Right lobe of liver (tissue), 4 donors: ENCODE measurements around the gene TENT5C.

ENCODE experiments used
- POLR2A ChIP-seq: fragments of 450-650 bp; IDR thresholded peaks from one replicate; pipeline ENCODE4 v1.6.1; 2017; ENCODE audit warnings: antibody characterized with exemption, mild to moderate bottlenecking
- TF ChIP-seq, protein P1 (sequence below), 4 donors: fragments of 200-600 bp in 3 of 4; fragments of 450-650 bp in 1 of 4; IDR thresholded peaks; one replicate each; pipeline versions ENCODE4 v1.5.1 to v1.8.0; 2016 to 2022; ENCODE audit warnings: antibody characterized with exemption in 4 of 4, mild to moderate bottlenecking in 2 of 4
- donor health status: DM: no; HTN: no; CAD: no.
- donor health status: DM: no; HTN: no; CAD: no.
- donor health status: DM: no; HTN: yes; CAD: no.

DNA sequence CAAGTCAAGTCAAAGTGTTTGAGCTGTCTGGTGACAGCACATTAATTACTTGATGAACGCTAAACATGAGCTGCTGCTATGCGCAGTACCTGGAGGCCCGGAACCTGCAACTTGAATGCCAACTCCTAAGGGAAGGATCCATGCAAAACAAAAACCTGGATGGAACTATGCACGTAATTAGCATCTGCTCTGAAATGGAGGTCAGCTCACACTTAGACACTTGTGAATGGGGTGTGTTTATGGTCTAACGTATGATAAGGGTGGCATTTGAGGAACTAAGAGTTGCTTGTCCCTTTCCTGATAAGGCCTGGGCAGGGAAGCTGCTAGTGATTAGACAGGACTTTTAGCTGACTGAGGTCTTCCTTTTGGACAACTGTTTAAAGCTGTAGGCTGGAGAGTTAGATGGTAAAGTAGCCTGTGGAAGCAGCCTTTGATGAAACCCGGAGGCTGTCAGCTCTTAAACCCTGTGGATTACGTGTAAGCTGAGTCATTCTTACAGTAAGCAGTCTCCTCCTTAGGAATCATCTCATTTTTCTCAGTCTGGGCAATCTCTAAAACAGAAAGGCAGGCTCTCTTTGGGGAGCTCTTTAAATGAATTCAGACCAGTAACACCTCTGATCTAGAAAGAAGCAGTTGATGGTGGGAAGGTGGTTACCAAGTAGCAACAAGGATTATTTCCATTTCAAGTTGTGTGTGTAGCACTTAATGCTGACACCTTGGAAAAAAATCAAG is 6.8 kb downstream of the TENT5C start:
- TF ChIP-seq, protein P1, sequence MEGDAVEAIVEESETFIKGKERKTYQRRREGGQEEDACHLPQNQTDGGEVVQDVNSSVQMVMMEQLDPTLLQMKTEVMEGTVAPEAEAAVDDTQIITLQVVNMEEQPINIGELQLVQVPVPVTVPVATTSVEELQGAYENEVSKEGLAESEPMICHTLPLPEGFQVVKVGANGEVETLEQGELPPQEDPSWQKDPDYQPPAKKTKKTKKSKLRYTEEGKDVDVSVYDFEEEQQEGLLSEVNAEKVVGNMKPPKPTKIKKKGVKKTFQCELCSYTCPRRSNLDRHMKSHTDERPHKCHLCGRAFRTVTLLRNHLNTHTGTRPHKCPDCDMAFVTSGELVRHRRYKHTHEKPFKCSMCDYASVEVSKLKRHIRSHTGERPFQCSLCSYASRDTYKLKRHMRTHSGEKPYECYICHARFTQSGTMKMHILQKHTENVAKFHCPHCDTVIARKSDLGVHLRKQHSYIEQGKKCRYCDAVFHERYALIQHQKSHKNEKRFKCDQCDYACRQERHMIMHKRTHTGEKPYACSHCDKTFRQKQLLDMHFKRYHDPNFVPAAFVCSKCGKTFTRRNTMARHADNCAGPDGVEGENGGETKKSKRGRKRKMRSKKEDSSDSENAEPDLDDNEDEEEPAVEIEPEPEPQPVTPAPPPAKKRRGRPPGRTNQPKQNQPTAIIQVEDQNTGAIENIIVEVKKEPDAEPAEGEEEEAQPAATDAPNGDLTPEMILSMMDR (IDR thresholded peaks at IDR 0.05) = no peak
- TF ChIP-seq POLR2A = no peak
